Astrocyte of the cerebellum (primary cell): Measurements from ENCODE around the gene TMEM19.
"Not testable (repeated sequence)": the region's sequence is repeated elsewhere in the genome, so short reads cannot be mapped to it uniquely, and the experiment has no call there.

Experiments
- DNase-seq: peaks from one replicate; pipeline ENCODE4 v3.0.0-alpha.2; 2011; ENCODE audit warnings: low read depth
- H3K4me3 ChIP-seq: 2 replicates; pipeline ENCODE4 v1.5.1; 2011; ENCODE audit warnings: mild to moderate bottlenecking, low read depth, low read length, moderate library complexity
- in situ Hi-C: cut with HindIII; loops from 2 replicates; pipeline ENCODE4 v1.10.0; 2017; ENCODE audit warnings: low sequenced_read_pairs
- TF ChIP-seq, protein P1 (sequence below): IDR thresholded peaks from 2 replicates; pipeline ENCODE4 v1.5.1; 2012; ENCODE audit warnings: low read length, low read depth, moderate library complexity, mild to moderate bottlenecking; ENCODE audit errors: missing control alignments

TMEM19 gene

DNA sequence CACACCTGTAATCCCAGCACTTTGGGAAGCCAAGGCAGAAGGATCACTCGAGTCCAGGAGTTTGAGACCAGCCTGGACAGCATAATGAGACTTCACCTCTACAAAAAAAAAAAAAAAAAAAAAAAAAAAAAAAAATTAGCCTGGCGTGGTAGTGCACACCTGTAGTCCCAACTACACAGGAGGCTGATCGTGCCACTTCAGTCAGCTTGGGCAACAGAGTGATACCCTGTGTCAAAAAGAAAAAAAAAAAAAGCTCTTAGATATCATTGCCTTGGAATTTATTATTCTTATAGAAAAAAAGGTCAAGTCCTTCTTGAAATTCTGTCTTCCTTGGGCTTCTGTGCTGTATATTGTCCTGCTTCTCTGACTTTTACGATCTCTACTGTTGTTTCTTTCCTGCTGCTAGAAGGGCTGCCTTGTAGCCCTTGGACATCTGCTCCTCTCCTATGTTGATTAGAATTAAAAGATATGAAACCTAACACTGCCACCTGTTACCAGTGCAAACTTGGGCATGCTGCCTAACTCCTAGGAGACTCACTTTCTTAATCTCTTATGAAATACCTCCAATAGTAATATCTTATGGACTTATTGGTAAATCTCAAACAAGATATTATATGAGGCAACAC lies 5.7 kb downstream of the TMEM19 start:
- TF ChIP-seq, protein P1, sequence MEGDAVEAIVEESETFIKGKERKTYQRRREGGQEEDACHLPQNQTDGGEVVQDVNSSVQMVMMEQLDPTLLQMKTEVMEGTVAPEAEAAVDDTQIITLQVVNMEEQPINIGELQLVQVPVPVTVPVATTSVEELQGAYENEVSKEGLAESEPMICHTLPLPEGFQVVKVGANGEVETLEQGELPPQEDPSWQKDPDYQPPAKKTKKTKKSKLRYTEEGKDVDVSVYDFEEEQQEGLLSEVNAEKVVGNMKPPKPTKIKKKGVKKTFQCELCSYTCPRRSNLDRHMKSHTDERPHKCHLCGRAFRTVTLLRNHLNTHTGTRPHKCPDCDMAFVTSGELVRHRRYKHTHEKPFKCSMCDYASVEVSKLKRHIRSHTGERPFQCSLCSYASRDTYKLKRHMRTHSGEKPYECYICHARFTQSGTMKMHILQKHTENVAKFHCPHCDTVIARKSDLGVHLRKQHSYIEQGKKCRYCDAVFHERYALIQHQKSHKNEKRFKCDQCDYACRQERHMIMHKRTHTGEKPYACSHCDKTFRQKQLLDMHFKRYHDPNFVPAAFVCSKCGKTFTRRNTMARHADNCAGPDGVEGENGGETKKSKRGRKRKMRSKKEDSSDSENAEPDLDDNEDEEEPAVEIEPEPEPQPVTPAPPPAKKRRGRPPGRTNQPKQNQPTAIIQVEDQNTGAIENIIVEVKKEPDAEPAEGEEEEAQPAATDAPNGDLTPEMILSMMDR = no peak
- no peak for DNase-seq
- in situ Hi-C loops = no loop called here
- no peak overlapping the region for H3K4me3 ChIP-seq

DNA sequence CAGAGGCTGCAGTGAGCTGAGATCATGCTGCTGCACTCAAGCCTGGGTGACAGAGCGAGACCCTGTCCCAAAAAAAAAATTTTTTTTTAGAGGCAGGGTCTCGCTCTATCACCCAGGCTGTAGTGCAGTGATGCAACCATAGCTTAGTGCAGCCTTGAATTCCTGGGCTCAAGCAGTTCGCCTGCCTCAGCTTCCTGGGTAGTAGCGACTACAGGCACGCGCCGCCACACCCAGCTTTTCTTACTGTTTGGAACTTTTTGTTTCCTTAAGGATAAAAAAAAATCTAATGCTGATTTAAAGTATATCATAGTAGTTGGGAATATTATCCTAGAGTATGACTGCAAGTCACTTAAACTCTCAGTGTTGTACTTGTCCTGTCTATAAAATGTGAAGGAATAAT lies 7.2 kb downstream of the TMEM19 start:
- in situ Hi-C loops = no loop called here
- TF ChIP-seq, protein P1 = no peak
- no peak overlapping the region for H3K4me3 ChIP-seq
- DNase-seq = no peak

DNA sequence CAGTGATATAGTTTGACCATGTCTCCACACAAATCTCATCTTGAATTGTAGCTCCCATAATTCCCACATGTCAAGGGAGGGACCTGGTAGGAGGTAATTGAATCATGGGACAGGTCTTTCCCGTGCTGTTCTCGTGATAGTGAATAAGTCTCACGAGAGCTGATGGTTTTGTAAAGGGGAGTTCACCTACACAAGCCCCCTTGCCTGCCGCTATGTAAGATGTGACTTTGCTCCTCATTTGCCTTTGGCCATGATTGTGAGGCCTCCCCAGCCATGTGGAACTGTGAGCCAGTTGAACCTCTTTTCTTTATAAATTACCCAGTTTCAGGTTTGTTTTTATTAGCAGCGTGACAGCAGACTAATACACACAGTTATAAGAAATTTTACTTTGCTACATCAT lies 7.8 kb downstream of the TMEM19 start:
- DNase-seq, in situ Hi-C loops, H3K4me3 ChIP-seq: not testable (repeated sequence)

DNA sequence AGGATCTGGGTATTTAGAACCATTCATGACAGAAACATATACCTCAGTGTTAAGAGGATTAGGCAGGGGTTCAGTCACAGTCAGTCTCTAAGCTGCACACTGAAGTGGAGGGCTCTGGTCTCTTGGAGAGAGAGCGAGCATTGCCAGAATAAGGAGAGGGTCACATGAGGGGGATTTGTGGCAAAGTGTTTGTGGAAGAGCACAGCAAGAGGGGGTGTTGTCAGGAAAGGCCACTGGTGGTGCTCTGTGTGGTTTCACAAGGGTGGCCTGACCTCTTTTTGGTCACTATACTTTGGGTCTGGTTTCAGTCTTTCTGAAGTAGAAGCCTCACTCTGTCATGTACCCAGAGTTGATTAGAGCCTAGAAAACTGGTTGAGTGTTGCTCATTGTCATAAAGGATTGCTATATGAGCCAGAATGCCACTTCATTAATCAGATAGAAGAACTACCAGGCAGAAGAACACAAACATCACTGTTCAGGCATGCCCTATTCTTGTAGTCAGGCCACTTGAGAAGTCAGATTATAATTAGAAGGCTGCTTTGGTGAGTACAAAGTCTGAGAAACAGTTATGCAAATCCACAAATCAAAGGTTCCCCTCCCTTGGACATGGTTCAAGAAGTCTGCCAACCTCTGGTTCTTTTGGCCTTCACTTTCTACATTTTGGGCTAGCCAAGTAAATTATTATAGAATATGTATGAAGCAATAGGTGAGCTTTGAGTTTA lies 8.4 kb downstream of the TMEM19 start:
- DNase-seq = no peak
- no peak overlapping the region for H3K4me3 ChIP-seq
- TF ChIP-seq, protein P1 = no peak
- in situ Hi-C loops = no loop called here

DNA sequence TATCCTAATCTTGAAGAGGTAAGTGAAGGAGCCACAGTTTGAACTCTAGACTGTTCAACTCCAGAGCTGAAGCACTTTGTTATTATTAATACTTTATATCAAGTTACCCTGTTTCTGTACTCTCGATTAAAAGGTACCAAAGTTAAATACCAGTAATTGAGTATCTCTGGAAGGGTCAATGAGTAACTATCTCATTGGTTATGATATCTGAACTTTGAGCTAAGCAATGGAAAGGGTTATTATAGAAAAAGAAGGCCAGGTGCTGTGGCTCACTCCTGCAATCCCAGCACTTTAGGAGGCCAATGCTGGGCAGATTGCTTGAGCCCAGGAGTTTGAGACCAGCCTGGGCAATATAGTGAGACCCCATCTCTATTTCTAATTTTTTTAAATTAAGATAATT lies 9.9 kb downstream of the TMEM19 start:
- no peak for DNase-seq
- in situ Hi-C loops = no loop called here
- H3K4me3 ChIP-seq = no peak overlapping the region
- TF ChIP-seq, protein P1 = no peak

DNA sequence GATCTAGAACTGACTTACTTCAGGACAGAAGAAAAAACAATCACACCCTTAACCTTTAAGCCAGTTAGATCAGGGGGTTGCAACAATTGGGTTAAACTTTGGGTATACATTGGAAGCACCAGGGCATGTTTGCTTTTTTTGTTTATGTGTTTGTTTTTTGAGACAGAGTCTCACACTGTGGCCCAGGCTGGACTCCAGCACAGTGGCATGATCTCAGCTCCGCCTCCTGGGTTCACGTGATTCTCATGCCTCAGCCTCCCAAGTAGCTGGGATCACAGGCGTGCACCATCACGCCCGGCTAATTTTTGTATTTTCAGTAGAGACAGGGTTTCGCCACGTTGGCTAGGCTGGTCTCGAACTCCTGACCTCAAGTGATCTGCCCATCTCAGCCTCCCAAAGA lies 16.3 kb downstream of the TMEM19 start:
- DNase-seq, H3K4me3 ChIP-seq, in situ Hi-C loops: not testable (repeated sequence)

DNA sequence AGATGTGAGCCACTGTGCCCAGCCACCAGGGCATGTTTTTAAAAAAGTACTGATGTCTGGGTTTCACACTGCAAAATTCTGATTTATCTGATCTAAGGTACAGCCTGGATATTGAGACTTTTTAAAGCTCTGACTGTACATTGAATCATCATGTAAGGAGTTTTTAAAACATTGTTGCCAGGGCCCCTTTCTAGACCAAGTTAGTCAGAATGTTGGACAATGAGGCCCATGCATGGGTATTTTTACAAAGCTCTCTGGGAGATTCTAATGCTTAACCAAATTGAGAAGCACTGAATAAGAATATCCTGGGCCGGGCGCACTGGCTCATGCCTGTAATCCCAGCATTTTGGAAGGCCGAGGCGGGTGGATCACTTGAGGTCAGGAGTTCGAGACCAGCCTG lies 16.7 kb downstream of the TMEM19 start:
- no peak overlapping the region for H3K4me3 ChIP-seq
- no peak for DNase-seq
- TF ChIP-seq, protein P1 = no peak
- in situ Hi-C loops = no loop called here
